Measurements from ENCODE around the gene MORN1.

DNA sequence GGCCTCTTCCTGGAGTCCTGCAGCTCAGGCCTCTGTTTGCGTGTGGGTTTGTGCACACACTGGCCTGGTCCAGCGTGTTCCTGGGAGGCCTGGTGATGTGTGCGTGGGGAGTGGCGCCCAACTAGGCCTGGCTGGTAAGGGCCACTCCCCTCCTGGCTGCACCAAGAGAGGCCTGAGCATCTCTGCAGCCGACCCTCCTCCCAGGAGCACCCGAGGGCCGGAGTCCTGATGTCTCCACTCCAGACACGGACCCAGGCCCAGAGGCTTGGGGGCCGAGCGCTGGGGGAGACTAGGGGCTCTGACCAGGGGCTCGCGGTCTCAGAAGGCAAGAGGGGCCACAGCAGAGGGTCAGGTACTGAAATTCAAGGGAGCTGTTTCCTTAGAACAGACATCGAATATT is 33.3 kb downstream of the MORN1 start:
- TF ChIP-seq RB1 (IDR thresholded peaks at IDR 0.05; ENCODE audit: borderline replicate concordance) (no peak), CREB1 (IDR thresholded peaks at IDR 0.05; ENCODE audit: low read depth) (no peak), EGR1 (IDR thresholded peaks at IDR 0.05; ENCODE audit: borderline replicate concordance in 1 of 2, low read depth in 2 of 2, low read length in 2 of 2) (no peak), SMARCA5 (IDR thresholded peaks at IDR 0.05) (no peak), RFX5 (IDR thresholded peaks at IDR 0.05; ENCODE audit: low read depth, low read length) (no peak), ZNF384 (IDR thresholded peaks at IDR 0.05; ENCODE audit: borderline replicate concordance, low read depth, low read length) (no peak), TAF1 (IDR thresholded peaks at IDR 0.05; ENCODE audit: borderline replicate concordance, low read depth, low read length) (no peak), PAX8 (IDR thresholded peaks at IDR 0.05) (no peak), POLR2AphosphoS5 (IDR thresholded peaks at IDR 0.05; ENCODE audit: low read length) (no peak)
- TF ChIP-seq, protein P1, sequence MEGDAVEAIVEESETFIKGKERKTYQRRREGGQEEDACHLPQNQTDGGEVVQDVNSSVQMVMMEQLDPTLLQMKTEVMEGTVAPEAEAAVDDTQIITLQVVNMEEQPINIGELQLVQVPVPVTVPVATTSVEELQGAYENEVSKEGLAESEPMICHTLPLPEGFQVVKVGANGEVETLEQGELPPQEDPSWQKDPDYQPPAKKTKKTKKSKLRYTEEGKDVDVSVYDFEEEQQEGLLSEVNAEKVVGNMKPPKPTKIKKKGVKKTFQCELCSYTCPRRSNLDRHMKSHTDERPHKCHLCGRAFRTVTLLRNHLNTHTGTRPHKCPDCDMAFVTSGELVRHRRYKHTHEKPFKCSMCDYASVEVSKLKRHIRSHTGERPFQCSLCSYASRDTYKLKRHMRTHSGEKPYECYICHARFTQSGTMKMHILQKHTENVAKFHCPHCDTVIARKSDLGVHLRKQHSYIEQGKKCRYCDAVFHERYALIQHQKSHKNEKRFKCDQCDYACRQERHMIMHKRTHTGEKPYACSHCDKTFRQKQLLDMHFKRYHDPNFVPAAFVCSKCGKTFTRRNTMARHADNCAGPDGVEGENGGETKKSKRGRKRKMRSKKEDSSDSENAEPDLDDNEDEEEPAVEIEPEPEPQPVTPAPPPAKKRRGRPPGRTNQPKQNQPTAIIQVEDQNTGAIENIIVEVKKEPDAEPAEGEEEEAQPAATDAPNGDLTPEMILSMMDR (IDR thresholded peaks at IDR 0.05 in 2 of 3, conservative IDR thresholded peaks at IDR 0.05 in 1 of 3; ENCODE audit: control insufficient read depth in 2 of 3, extremely low read depth in 1 of 3, insufficient read depth in 1 of 3, low read depth in 3 of 3, low read length in 3 of 3) = no peak

Data from GM12878 (cell line).